ENCODE measurements around the gene TMEM242. TPM values are rescaled to one million over a fixed set of nuclear protein-coding genes. Genes with fewer than 3 reads are reported as not detected.

Gene TMEM242
- total RNA-seq, 1 experiment from 2014 or later, result 8.7 TPM

GRCh38 chr6:157284738-157285421 lies 38.4 kb downstream of the TMEM242 start (continued):
- no peak for TF ChIP-seq PRDM15 (CRISPR knock-in tag; IDR thresholded peaks at IDR 0.05)
- TF ChIP-seq ZNF512 (CRISPR knock-in tag; IDR thresholded peaks at IDR 0.05; ENCODE audit: borderline replicate concordance), result no peak
- no peak for TF ChIP-seq ZNF219 (CRISPR knock-in tag; IDR thresholded peaks at IDR 0.05; ENCODE audit: borderline replicate concordance)
- no peak for TF ChIP-seq CBFB (CRISPR knock-in tag; IDR thresholded peaks at IDR 0.05; ENCODE audit: low read depth)

GRCh38 chr6:157283900-157284737 lies 39.2 kb downstream of the TMEM242 start:
- POLR2A ChIA-PET, result no interaction called here
- Mint-ChIP-seq H3K36me3 (no peaks in the 10 kb centered on the region), H3K4me3 (no peak overlapping the region), H3K27ac (no peak overlapping the region), H3K4me1 (peaks cover 19% of the 10 kb centered on the region), H3K27me3 (ENCODE audit: low read depth) (peaks cover 1% of the 10 kb centered on the region; the same call in 1 of the 2 replicates), H3K9me3 (no peaks in the 10 kb centered on the region)
- ATAC-seq, result no peak
- TF ChIP-seq ATF6 (CRISPR knock-in tag; IDR thresholded peaks at IDR 0.05) (no peak), HMGA2 (CRISPR knock-in tag; IDR thresholded peaks at IDR 0.05) (no peak), ATF1 (CRISPR knock-in tag; IDR thresholded peaks at IDR 0.05) (no peak), ZMAT4 (CRISPR knock-in tag; IDR thresholded peaks at IDR 0.05) (no peak), CREM (CRISPR knock-in tag; IDR thresholded peaks at IDR 0.05) (no peak), PRRX2 (CRISPR knock-in tag; IDR thresholded peaks at IDR 0.05) (no peak), NR3C1 (CRISPR knock-in tag; conservative IDR thresholded peaks at IDR 0.05; ENCODE audit: low read depth) (no peak), KAT7 (CRISPR knock-in tag; IDR thresholded peaks at IDR 0.05; ENCODE audit: borderline replicate concordance) (no peak), NFATC4 (CRISPR knock-in tag; IDR thresholded peaks at IDR 0.05) (no peak), ZNF263 (CRISPR knock-in tag; IDR thresholded peaks at IDR 0.05; ENCODE audit: low read depth) (no peak), ZBTB21 (CRISPR knock-in tag; IDR thresholded peaks at IDR 0.05; ENCODE audit: borderline replicate concordance) (no peak), MXD4 (CRISPR knock-in tag; IDR thresholded peaks at IDR 0.05; ENCODE audit: borderline replicate concordance) (no peak)
- TF ChIP-seq, protein P1, sequence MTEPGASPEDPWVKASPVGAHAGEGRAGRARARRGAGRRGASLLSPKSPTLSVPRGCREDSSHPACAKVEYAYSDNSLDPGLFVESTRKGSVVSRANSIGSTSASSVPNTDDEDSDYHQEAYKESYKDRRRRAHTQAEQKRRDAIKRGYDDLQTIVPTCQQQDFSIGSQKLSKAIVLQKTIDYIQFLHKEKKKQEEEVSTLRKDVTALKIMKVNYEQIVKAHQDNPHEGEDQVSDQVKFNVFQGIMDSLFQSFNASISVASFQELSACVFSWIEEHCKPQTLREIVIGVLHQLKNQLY (CRISPR knock-in tag; IDR thresholded peaks at IDR 0.05), result no peak
- CTCF ChIA-PET, result no interaction called here
- no peak for DNase-seq (ENCODE audit: low spot score)
